ENCODE data around the gene DTNBP1. TPM values are rescaled to one million over a fixed set of nuclear protein-coding genes. Genes with fewer than 3 reads are reported as not detected.

DTNBP1 gene
- total RNA-seq, 6 experiments from 2014 or later = 3.4 to 8.6 (median 5.7) TPM

DNA sequence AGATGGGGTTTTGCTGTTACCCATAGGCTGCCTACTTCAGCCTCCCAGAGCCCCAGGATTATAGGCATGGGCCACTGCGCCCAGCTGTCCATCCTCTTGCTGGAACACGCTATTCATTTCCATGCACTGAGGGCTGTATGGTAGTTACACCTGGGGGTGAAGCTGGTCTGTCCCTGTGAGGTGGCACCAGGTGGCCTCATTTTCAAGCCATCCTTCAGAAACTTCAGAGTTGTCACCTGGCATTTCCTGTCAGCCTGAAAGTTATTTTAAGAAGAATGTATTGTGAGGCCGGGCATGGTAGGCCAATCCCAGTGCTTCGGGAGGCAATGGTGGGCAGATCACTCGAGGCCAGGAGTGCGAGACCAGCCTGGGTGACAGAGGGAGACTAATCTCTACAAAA lies 147.6 kb downstream of the DTNBP1 start:
- H3K27ac ChIP-seq = no peak overlapping the region
- peaks cover 0 to 14% (median 5%) of the 10 kb centered on the region in 4 donors for H3K4me1 ChIP-seq
- no peaks in the 10 kb centered on the region for H3K27me3 ChIP-seq
- no peak for DNase-seq
- no peaks in the 10 kb centered on the region for H3K9me3 ChIP-seq
- H3K36me3 ChIP-seq = peaks cover 0 to 19% (median 0%) of the 10 kb centered on the region in 4 donors
- ATAC-seq = no peak
- WGBS (ENCODE audit: insufficient coverage, low coverage, low lambda C conversion rate, missing lambda C conversion rate) = 95% methylated on average over 4 of the region's 6 CpGs
- intact Hi-C loops (cut with DNase I) = no loop called here
- TF ChIP-seq, protein P1, sequence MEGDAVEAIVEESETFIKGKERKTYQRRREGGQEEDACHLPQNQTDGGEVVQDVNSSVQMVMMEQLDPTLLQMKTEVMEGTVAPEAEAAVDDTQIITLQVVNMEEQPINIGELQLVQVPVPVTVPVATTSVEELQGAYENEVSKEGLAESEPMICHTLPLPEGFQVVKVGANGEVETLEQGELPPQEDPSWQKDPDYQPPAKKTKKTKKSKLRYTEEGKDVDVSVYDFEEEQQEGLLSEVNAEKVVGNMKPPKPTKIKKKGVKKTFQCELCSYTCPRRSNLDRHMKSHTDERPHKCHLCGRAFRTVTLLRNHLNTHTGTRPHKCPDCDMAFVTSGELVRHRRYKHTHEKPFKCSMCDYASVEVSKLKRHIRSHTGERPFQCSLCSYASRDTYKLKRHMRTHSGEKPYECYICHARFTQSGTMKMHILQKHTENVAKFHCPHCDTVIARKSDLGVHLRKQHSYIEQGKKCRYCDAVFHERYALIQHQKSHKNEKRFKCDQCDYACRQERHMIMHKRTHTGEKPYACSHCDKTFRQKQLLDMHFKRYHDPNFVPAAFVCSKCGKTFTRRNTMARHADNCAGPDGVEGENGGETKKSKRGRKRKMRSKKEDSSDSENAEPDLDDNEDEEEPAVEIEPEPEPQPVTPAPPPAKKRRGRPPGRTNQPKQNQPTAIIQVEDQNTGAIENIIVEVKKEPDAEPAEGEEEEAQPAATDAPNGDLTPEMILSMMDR (IDR thresholded peaks at IDR 0.05) = no peak
- TF ChIP-seq POLR2A (IDR thresholded peaks at IDR 0.05) = no peak
- H3K4me3 ChIP-seq = no peak overlapping the region

DNA sequence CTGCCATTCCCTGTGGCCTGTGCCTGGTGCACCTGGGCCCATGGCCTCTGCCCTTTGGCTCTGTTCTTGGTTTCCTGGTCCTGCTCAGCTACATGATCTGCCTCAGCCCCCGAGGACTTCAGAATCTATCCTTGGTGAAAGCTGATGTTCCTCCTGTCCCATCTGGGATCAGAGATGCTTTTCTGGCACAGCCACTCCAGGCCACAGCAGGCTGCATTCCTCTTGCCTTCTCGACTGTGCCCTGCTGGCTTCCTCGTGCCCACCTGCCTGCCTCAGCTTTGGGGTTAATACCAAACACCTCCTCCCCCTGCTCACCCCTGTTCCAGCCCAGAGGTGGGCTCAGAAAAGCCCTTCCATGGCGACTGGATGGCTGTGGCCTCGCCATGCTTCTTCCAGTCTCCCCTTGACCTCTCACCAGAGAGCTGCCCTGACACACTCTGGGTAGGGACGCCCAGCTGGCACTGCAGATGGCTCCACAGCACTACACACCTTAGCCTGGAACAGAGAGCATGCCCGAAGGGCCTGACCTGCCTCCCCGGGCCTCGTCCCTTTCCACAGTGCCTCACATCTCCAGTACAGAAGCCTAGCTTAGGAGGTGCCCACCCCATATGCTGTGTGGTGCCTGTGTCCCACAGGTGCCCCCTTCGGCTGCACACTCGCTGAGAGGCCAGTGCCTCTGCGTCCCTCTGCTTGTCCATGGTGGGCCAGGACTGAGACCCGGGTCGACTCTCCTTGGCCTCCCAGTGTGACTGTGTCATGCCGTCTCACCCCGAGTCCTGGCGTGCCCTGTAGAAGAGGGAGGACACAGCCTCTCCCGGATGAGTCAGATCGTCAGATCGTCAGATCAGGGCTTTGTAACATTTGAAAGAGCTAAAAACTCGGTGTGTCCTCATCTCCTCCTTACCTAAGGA lies 148.8 kb downstream of the DTNBP1 start:
- Histone ChIP-seq H3K4me3 (no peak overlapping the region), H3K4me1 (peaks cover 0 to 14% (median 5%) of the 10 kb centered on the region in 4 donors), H3K9me3 (no peaks in the 10 kb centered on the region), H3K36me3 (peaks cover 0 to 19% (median 0%) of the 10 kb centered on the region in 4 donors), H3K27me3 (no peaks in the 10 kb centered on the region), H3K27ac (no peak overlapping the region)
- ATAC-seq = no peak
- WGBS (ENCODE audit: insufficient coverage, low coverage, low lambda C conversion rate, missing lambda C conversion rate) = 81% methylated on average over 9 of the region's 21 CpGs
- DNase-seq = no peak
- intact Hi-C loops (cut with DNase I) = no loop called here
- TF ChIP-seq, protein P1 (IDR thresholded peaks at IDR 0.05) = no peak
- no peak for TF ChIP-seq POLR2A (IDR thresholded peaks at IDR 0.05)

DNA sequence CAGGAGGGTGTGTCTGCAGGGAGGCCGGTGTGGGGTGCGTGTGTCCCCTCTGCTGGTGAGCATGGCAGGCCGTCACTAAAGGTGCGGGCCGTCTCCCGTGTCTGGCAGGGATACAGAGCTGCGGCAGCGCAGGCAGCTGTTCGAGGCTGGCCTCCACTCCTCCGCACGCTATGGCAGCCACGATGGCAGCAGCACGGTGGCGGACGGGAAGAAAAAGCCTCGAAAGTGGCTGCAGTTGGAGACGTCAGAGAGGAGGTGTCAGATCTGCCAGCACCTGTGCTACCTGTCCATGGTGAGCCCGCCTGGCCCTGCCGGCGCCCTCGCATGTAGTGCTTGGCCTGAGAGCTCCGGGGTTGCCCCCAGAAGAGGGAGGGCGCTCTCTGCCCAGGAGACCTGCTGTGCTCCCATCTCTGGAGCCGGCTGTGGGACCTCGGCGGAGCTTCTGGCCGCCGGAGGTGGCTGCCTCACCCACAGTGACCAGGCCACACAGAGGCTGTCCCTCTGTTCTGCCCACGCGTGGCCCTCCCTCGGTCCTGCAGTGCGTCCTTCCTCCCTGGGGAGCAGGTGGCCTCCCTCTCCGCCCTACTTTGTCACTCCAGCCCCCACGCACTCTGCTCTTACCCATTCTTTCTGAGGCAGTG lies 149.6 kb downstream of the DTNBP1 start:
- no CpG with 5 or more reads among the region's 34 CpGs for WGBS (ENCODE audit: insufficient coverage, low coverage, low lambda C conversion rate, missing lambda C conversion rate)
- peaks cover 0 to 19% (median 1%) of the 10 kb centered on the region in 4 donors for H3K36me3 ChIP-seq
- H3K4me3 ChIP-seq = no peak overlapping the region
- no peaks in the 10 kb centered on the region for H3K27me3 ChIP-seq
- no peak for DNase-seq
- ATAC-seq = no peak
- peaks cover 0 to 14% (median 5%) of the 10 kb centered on the region in 4 donors for H3K4me1 ChIP-seq
- intact Hi-C loops (cut with DNase I) = no loop called here
- no peak overlapping the region for H3K27ac ChIP-seq
- TF ChIP-seq, protein P1 (IDR thresholded peaks at IDR 0.05) = no peak
- TF ChIP-seq POLR2A (IDR thresholded peaks at IDR 0.05) = no peak
- H3K9me3 ChIP-seq = no peaks in the 10 kb centered on the region

DNA sequence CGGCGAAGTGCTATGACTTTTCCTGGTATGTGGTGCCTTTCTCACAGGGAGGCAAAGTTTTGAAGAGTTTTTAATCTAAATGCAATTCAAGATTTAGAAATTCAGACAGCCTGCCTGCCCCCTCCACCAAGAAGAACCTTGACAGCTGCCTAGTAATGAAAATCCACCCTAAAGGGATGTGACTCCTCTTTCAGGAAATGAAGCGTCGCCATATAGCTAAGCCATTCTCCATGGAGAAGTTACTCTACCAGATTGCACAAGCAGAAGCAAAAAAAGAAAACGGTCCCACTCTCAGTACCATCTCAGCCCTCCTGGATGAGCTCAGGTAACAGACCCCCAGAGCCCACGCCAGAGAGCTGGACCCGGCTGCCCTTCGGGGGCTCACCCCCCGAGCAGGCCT lies 150.1 kb downstream of the DTNBP1 start:
- intact Hi-C loops (cut with DNase I) = no loop called here
- H3K36me3 ChIP-seq = peaks cover 0 to 18% (median 3%) of the 10 kb centered on the region in 4 donors
- DNase-seq (no peak), ATAC-seq (no peak)
- no peak overlapping the region for H3K27ac ChIP-seq
- no peak overlapping the region for H3K4me3 ChIP-seq
- TF ChIP-seq, protein P1 (IDR thresholded peaks at IDR 0.05) = no peak
- TF ChIP-seq POLR2A (IDR thresholded peaks at IDR 0.05) = no peak
- H3K9me3 ChIP-seq = no peaks in the 10 kb centered on the region
- 85% methylated on average over 4 of the region's 9 CpGs for WGBS (ENCODE audit: insufficient coverage, low coverage, low lambda C conversion rate, missing lambda C conversion rate)
- peaks cover 0 to 14% (median 5%) of the 10 kb centered on the region in 4 donors for H3K4me1 ChIP-seq
- H3K27me3 ChIP-seq = no peaks in the 10 kb centered on the region
